ENCODE results near the gene DLG2.

DLG2 gene

DNA sequence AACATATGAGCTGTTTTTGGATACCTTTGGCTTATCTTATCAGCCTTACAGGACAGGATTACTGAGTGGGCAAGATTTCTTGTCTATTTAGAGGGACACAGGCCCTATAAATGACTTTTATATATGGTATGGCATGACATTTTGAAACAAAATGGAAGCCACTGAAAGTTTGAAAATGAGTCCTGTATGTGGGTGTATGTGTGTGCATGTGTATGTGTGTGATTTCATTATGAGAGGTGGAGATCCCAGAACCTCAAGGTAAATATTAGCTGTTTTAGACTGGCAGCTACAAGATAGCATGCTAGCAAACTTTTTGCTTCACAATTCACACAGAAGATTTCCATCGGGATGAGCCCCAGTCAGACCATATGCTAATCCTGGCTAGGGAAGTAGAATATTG is 1370.5 kb downstream of the DLG2 start:
- DNase-seq (ENCODE audit: low spot score): no peak

DNA sequence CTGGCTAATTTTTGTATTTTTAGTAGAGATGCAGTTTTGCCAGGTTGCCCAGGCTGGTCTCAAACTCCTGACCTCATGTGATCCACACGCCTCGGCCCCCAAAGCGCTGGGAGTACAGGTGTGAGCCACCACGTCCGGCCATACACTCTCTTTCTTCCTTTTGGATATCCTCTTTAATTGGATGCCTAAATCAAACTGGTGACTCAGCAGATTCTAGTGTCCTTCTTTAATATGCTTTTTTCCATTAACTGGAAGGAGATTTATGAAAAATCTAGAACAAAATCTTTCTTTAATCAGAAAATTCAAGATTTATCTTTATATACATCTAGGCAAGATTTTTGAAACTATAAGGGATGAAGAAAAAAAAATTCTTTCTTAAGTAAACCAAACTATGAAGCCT is 1371.7 kb downstream of the DLG2 start:
- DNase-seq (ENCODE audit: low spot score): no peak

DNA sequence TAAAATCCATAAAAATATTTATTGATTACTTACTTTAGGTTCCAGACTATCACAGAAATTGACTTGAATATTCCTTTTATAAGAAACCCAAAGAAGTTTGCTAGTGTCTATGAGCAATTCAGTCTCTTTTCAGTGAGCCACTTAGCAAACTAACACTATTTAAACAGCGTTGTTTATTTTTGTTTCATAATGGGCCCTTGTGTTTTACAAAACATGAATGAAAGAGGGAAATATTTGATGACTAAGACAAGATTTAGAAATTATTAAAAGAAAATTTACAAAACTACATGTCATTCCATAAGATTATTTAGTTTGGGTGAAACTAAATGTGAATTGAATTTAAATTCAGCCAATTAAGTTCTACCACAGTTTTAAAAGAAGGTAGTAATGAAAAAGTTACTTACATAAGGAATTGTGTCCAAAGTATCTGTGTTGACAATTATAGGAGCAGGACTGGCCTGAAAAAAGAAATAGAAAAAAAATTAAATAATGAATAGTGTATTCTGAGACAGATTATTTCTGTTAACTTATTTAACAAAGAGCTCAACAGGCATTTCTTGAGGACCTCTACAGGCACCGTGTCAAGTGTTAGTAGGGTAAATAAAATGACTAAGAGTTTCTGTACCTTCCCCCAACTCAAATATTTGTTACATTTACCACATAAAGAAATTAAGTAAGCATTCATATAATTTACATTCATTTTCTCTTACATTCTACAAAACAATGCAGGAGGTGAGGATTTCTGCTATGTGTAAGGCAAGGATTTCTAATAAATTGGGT is 1376.1 kb downstream of the DLG2 start:
- no peak for DNase-seq (ENCODE audit: low spot score)

DNA sequence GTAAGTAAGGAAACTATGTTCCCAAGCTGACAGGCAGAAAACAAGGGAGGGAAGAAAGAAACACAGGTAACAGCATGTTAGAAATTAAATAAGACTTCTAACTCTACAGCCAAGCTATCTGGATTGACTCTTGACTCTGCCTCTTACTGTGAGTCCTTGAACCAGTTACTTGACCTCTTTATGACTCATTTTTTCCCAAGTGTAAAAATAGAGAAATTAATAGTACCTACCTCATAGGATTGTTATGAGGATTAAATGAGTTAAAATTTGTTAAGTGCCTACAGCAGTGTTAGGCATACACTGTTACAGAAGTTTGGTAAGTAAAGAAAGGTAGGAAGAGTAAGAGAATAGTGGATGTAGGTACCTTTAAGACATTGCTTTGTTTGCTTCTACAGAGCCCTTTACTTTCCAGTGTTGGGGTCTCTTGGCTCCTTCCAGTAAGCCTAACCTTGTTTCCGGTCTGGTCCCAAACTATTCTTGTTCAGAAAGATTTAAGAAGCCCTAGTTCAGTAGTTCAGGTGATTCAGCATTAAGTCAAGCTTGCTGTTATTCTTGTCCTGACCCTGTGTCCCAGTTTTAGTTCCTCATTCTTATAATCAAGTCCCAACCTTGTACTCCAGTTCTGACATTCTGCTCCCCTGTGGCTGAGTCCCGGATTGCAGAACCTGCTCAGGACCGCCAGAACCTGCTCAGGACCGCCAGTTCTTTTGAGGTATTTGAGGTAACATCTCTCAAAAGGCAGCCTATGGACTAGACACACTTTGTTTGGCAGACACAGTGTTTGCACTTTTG is 1377.6 kb downstream of the DLG2 start:
- no peak for DNase-seq (ENCODE audit: low spot score)

DNA sequence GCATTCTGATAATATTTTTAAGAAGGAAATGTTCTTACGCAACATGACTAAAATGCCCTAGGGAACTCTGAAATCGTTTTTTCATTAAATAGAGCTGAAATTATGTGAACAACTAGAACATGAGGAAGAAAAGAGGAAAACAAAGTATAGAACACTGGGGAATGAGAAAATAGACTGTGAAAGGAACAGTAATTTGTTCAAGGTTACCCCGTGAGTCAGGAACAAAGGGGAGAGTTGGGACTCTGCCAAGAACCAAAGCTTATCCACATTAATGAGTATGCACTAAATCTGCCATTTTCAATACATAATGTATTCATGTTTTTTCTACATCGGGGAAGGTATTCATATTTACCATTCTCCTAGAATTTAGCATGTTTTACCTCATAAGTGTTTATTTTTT is 1379.2 kb downstream of the DLG2 start:
- no peak for DNase-seq (ENCODE audit: low spot score)

DNA sequence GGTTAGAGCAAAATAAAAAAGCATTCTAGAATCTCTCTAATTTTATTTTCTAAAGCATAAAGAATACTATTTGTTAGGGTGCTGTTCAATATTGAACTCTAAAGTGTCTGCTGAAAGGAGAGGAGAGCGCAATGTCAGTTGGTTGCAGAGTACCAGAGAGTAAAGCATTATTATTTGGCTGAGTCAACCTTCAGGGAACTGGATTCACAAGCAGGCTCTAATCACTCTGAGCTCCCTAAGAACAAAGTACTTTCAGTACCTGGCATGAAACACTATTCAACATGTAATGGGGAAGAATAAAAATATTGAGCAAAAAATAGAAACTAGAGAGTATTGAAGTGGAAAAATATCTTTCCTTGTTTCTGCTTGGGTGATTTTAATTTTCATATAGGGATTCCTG is 1380.0 kb downstream of the DLG2 start:
- DNase-seq (ENCODE audit: low spot score): no peak

DNA sequence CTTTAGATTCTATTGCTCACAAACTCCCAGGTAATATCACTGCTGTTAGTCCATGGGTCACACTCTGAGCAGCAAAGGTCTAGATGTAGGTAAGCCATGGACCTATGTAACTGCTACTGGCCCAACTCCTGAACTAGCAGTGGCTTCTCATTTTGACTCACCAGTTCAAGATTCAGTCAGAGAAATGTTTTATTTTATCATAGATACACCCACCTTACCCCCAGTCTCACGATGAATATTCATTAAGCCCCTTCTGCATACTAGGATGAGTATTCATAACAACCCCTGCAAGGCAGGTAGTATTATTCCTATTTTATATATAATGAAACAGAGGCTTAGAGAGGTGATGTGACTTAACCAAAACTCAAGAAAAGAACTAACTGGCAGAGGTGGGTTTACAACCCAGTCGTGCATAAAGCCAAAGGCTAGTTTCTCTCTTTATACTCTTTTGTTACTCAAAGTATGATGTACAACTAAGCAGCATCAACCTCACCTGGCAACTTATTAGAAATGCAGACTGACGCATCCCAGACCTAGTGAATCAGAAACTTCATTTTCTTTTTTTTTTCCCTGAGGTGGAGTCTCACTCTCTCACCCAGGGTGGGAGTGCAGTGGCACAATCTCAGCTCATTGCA is 1383.4 kb downstream of the DLG2 start:
- DNase-seq (ENCODE audit: low spot score): no peak

DNA sequence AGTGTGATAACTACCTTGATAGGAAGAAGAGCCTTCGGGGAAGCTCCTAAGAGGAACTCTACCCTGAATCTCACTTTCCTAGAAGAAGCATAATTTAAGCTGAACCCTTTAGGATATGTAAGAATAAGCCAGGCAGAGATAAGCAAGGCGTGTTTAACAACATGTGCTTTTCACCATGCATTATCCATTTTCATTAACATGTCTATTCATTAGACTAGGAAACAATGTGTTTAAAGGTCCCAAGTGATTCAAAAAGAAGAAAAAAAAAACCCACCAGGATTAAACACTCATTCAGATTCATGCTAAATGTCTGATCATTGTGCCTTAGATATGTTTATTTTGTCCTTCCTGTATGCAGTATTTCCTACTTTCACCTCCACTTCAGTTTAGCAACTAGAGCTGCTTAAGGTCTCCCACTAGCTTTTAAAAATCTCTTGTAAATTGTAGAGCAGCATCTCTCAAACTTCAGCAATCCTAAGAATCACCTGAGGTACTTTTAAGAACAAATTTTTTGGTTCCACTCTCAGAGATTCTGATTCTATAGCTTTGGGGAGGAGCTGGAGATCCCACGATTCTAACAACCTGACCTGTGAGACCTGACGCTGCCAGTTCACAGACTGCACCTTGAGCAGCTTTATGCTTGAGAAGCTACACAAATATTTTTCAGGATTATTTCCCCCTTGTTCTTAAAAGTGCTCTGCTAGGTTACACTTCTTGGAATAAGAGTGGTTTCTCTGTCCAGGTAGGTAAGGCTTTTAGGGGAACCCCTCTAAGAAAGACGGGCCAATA is 1385.6 kb downstream of the DLG2 start:
- no peak for DNase-seq (ENCODE audit: low spot score)

DNA sequence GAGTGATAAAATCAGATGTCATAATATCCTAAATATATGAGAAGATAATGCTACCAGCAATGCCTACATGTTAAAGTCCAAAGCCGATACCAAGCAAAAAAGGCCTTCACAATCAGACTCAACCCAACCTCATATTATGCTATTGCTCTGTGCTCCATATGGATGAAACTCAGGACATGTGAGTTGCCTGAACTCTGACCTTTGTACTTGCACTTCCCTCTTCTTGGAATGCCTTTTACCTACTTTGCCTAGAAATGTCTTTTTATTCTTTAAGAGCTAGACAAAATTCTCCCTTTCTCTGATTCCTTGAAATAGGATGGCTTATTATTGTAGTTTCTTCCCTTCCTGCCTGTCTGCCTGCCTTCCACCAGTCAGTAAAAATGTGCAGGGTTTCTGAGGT is 1386.3 kb downstream of the DLG2 start:
- DNase-seq (ENCODE audit: low spot score): no peak

DNA sequence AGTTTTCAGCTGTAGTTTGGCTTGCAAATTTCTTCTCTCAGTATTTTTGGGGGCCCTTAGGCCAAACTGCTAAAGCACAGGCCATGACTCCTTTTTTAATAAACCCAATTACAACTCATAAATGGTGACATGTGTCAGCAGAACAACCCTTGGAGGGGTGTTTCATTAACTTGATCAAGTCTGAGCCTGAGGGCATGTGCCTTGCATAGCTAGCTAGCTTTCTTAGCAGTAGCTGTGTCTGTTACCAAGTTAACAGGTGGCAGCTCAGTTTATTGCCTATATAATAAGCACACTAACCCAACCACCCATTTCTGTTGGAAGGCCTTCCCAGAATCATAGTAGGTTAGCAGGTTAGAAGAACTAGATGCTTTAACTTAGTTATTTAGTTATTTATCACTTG is 1390.7 kb downstream of the DLG2 start:
- no peak for DNase-seq (ENCODE audit: low spot score)

DNA sequence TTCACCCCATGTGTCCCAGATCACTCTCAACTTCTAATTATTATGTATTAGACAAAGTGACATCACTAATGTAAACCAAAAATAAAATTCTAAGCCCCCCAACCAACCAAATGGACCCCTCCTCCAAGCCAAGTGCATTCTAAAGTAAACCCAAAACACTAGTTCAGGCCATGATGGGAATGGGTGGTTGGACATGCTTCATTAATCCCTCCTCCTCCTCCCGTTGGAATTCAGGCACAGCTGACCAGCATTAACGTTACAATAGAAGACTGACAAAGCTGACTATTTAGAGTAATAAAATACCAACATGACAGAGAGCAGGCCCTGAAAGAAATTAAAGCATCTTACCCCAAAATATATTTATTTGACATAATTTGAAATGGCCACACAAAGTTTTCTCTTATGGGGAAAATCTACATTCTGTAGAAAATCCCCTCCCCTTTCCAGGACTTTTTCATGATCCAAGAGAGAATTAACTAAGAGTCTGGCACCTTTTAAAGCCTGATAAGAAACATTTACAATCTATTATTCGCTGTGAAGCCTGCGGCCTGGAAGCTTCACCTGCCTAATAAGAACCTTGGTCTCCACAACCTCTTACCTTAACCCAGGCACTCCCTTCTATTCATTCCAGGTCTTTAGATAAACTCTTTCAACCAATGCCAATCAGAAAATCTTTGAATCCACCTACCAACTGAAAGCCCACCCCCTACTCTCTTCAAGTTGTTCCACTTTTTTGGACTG is 1392.5 kb downstream of the DLG2 start:
- no peak for DNase-seq (ENCODE audit: low spot score)

DNA sequence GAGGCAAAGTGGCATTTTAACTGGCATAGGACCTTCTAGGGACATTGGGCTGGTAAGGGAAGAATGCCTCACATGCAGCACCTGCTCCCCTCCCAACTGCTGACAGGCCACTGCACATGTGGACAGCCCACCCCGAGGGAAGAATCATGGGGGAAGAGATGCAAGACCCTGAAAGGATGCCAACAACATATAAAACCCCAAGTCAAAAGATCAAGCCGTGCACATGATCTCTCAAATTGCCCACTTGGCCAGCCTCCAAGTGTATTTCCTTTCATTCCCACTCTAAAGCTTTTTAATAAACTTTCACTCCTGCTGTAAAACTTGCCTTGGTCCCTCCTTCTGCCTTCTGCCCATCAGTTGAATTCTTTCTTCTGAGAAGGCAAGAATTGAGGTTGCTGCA is 1393.1 kb downstream of the DLG2 start:
- DNase-seq (ENCODE audit: low spot score): no peak

DNA sequence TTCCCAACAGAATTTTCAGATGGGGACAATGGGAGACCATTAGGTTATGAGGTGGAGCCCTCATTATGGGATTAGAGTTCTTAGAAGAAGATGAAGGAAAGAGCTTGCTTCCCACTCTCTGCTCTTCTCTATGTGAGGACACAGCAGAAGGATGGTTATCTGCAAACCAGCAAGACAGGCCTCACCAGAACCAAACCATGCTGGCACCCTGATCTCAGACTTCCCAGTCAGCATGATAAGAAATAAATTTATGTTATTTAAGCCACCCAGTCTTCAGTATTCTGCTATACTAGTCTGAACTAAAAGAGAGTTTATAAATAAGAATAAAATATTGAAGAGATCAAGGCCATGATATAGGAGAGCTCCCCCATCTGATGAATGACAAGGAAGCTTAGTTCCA is 1394.6 kb downstream of the DLG2 start:
- no peak for DNase-seq (ENCODE audit: low spot score)

DNA sequence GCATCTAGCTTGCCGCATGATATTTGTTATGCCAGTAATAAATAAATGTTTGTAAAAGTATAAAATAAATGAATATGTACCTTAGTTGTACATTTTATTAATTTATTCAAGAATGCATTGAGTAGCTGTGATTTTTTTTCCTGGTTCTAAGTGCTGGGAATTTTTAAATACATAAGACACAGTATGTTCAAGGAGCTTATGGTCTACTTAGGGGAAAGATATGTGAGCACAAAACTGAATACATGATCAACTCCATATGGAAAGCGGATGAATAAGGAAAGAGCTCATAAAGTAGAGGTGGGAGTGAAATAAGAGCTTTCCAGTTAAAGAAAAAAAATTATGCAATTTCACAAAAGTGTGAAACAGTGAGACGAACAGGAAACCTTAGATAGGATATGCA is 1396.7 kb downstream of the DLG2 start:
- DNase-seq (ENCODE audit: low spot score): no peak

DNA sequence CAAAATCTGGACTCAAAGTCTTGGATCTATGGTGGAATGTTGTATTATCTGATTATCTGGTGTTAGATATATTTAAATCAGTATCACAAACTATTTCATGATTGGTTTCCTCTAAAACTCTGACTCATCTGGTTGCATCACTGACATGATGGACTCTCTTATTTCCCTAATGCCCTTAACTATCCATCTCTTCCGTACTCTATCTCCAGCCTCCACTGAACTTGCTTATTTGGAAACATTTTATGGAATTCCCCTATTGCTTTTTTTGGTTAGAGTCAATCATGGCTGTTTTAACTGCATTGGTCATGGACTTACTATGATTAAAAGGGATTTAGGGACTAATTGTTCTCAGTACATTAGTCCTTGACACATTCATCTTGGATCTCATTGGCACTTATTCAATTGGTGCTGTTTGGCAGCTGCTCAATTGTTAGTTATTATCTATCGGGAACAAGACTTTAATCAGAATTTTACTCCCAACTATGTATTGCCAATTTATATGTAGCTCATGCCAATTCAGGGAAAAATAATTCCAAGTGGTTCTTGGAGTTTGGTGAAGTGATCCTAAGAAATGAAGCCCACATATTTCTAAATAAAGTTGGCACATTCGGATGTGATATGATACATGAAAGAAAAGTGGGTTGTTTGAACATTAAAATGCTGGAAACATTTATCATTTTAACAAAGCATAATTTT is 1399.0 kb downstream of the DLG2 start:
- no peak for DNase-seq (ENCODE audit: low spot score)

DNA sequence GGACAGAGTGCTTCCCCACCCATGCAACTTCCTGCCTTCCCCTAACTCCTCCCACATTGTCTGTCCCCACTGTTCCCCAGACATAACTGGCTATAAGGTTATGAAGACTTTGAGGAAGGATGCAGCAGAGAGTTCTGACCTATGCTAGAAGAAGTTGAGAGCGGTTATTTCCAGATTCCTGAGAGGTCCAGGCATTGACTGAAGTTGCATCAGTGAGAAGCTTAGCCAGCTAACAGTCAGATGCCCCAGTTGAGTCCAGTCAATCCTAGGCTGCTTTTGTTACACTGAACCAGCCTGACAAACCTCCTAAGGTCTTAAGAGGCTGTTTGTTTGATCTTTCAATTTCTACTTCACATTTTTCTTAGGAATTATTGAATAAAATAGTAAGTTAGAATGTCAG is 1403.1 kb downstream of the DLG2 start:
- no peak for DNase-seq (ENCODE audit: low spot score)

DNA sequence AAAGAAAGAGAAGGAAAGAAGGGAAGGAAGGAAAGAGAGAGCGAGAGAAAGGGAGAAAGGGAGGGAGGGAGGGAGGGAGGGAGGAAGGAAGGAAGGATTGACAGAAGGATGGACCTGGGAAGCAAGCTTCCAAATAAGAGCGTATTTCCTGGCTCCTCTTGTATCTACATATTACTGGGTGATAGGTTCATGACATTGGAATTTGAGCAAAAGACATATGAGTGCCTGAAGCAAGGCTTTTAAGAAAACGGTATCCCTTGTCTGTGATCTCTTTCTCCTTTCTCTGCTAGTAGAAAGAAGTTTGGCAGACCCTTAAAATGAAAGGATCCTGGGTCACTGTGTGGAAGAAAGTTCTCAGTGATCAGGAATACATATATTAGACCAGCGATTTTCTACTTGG is 1408.8 kb downstream of the DLG2 start:
- no peak for DNase-seq (ENCODE audit: low spot score)

DNA sequence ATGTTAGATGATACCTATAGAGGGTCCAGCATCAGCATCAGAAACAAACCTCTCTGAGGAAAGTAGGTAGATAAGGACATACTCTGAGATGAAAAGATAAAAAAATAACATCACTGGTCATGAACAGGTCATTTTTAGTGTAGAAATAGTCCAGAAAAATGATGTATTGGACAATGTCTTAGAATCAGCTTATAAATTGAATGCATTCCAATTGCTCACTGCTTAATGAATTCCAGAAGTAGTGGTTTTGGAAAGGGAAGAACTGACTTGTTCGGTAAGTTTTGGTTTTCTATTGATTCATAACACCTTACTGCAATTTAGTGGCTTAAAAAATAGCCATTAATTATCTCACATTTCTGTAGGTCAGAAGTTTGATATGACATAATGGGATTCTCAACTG is 1411.5 kb downstream of the DLG2 start:
- no peak for DNase-seq (ENCODE audit: low spot score)

DNA sequence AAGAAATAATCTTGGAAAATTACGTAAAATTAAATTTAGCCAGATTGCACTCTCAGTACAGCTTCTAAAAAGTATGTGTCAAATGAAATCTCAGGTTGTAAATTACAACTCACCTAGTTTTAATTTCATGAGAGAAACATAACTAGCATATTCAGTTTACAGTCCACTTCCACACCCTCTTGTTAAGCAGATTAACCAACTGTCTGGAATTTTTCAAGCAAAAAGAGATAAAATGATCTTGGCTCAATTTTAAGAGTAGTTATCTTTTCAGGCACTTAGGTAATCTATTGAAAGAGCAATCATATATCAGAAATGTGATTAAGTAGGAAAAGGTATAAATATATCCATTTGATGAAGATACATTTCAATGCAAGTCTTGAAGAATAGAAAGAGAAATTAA is 1412.6 kb downstream of the DLG2 start:
- no peak for DNase-seq (ENCODE audit: low spot score)

DNA sequence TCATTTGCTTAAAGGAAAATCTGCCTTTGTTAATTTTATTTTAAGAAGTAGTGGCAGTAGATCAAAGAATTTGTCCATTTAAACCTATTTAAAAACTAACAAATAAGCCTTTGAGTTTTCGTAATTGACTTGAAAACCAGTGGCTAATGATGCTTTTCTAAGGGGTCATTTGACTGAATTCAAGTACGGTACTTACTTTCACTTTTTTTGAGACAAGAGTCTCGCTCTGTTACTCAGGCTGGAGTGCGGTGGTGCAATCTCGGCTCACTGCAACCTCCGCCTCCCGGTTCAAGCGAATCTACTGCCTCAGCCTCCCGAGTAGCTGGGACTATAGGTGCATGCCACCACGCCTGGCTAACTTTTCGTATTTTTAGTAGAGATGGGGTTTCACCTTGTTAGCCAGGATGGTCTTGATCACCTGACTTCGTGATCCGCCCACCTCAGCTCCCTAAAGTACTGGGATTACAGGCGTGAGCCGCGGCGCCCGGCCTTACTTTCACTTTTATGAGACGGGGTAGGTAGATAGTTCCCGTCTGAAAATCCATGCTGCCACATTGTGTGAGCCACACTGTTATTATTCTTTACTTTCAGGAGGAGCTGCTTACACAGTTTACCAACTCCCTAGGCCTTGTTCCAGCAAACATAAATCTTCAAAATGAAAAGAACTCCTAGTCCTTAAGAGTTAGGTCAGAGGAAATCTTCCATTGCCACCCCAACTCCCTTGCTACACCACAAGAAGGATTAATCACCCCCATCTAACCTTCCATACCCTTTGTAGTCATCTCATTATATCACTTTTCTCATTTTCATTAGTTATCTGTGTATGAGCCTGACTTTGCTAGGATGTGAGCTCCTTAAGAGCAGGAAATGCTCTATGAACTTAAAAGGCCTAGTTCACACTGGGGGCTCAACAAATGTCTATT is 1414.4 kb downstream of the DLG2 start:
- DNase-seq (ENCODE audit: low spot score): no peak
